ENCODE results near the gene NUP42.
"Not testable (repeated sequence)": the region's sequence is repeated elsewhere in the genome, so short reads cannot be mapped to it uniquely, and the experiment has no call there.

Gene NUP42

DNA sequence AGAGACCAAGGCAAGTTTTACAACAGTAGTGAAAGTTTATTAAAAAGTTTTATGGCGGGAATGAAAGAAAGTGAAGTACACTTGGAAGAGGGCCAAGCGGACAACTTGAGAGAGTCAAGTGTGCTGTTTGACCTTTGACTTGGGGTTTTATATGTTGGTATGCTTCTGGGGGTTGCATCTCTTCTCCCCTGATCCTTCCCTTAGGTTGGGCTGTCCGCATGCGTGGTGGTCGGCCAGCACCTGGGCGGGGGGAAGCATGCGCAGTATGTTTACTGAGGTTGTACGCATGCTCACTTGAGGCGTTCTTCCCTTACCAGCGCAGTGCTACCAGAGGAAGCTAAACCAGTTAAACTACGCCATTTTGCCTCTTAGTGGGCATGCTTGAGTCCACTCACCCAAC, 31.9 kb downstream of the NUP42 start:
- Histone ChIP-seq H3K79me2 (ENCODE audit: control insufficient read depth, insufficient read depth, low read length, unreplicated experiment) (no peaks in the 10 kb centered on the region), H3K4me3 (ENCODE audit: low read depth, low read length) (no peak overlapping the region), H3K27me3 (ENCODE audit: insufficient read depth, low read length) (no peaks in the 10 kb centered on the region), H2AFZ (ENCODE audit: low read length, unreplicated experiment) (no peak overlapping the region), H3K4me1 (ENCODE audit: control insufficient read depth, insufficient read depth, low read length, unreplicated experiment) (no peaks in the 10 kb centered on the region), H3K27ac (ENCODE audit: low read depth, low read length) (no peak overlapping the region), H3K36me3 (ENCODE audit: insufficient read depth, low read length) (no peaks in the 10 kb centered on the region)

DNA sequence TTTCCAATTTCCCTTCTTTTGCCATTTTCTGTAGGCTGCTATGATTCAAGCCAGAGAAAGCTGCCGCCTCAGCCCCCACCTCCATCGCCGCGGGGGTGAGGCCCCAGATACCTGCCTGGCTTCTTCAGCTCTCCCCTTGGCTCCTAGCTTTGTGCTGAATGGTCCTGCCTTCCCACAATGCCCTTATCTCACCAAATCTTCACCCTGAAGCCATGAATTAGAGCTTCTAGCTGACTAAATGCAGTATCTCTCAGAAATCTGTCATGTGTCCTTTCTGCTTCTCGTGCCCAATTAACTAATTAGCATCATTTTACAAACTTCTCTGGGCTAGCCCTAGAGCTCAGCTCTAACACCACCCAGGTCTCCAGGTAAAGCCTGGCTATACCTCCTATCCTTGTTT, 32.6 kb downstream of the NUP42 start:
- Histone ChIP-seq H3K27ac (ENCODE audit: low read depth, low read length) (no peak overlapping the region), H3K36me3 (ENCODE audit: insufficient read depth, low read length) (no peaks in the 10 kb centered on the region), H3K79me2 (ENCODE audit: control insufficient read depth, insufficient read depth, low read length, unreplicated experiment) (no peaks in the 10 kb centered on the region), H3K27me3 (ENCODE audit: insufficient read depth, low read length) (no peaks in the 10 kb centered on the region), H2AFZ (ENCODE audit: low read length, unreplicated experiment) (no peak overlapping the region), H3K4me3 (ENCODE audit: low read depth, low read length) (no peak overlapping the region), H3K4me1 (ENCODE audit: control insufficient read depth, insufficient read depth, low read length, unreplicated experiment) (no peaks in the 10 kb centered on the region)

- Histone ChIP-seq H3K4me1 (ENCODE audit: control insufficient read depth, insufficient read depth, low read length, unreplicated experiment) (no peaks in the 10 kb centered on the region), H3K27me3 (ENCODE audit: insufficient read depth, low read length) (no peaks in the 10 kb centered on the region), H3K27ac (ENCODE audit: low read depth, low read length) (no peak overlapping the region), H3K4me3 (ENCODE audit: low read depth, low read length) (no peak overlapping the region), H3K36me3 (ENCODE audit: insufficient read depth, low read length) (no peaks in the 10 kb centered on the region), H2AFZ (ENCODE audit: low read length, unreplicated experiment) (no peak overlapping the region), H3K79me2 (ENCODE audit: control insufficient read depth, insufficient read depth, low read length, unreplicated experiment) (no peaks in the 10 kb centered on the region)
These were observed 33.1 kb downstream of the NUP42 start for GRCh38 chr7:23214938-23215337.

DNA sequence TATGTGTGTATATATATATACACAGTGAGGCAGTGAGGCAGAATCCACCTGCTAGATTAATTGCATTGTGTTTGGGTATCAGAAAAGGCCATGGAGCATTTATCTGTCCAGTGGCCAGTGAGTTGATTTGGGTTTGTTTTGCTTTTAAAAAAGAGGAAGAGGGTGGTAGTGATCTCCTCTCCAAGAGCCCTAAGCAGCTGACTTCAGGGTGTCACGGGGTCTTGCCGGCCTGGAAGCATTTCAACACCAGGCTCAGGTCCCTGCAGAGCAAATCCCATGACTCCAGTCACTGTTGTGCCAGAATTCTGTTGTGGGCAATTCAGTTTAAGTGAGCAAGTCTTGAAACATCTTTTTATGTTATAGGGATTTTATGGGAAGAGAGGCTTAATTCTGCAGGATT, 34.2 kb downstream of the NUP42 start:
- no peak overlapping the region for H2AFZ ChIP-seq (ENCODE audit: low read length, unreplicated experiment)
- no peaks in the 10 kb centered on the region for H3K4me1 ChIP-seq (ENCODE audit: control insufficient read depth, insufficient read depth, low read length, unreplicated experiment)
- H3K4me3 ChIP-seq (ENCODE audit: low read depth, low read length) = no peak overlapping the region
- H3K36me3 ChIP-seq (ENCODE audit: insufficient read depth, low read length) = no peaks in the 10 kb centered on the region
- H3K79me2 ChIP-seq (ENCODE audit: control insufficient read depth, insufficient read depth, low read length, unreplicated experiment) = no peaks in the 10 kb centered on the region
- H3K27ac ChIP-seq (ENCODE audit: low read depth, low read length) = no peak overlapping the region
- no peaks in the 10 kb centered on the region for H3K27me3 ChIP-seq (ENCODE audit: insufficient read depth, low read length)

GRCh38 chr7:23218196-23218595, 36.3 kb downstream of the NUP42 start:
- H3K4me3 ChIP-seq (ENCODE audit: low read depth, low read length) = no peak overlapping the region
- no peaks in the 10 kb centered on the region for H3K27me3 ChIP-seq (ENCODE audit: insufficient read depth, low read length)
- no peak overlapping the region for H2AFZ ChIP-seq (ENCODE audit: low read length, unreplicated experiment)
- H3K4me1 ChIP-seq (ENCODE audit: control insufficient read depth, insufficient read depth, low read length, unreplicated experiment) = no peaks in the 10 kb centered on the region
- H3K79me2 ChIP-seq (ENCODE audit: control insufficient read depth, insufficient read depth, low read length, unreplicated experiment) = no peaks in the 10 kb centered on the region
- no peaks in the 10 kb centered on the region for H3K36me3 ChIP-seq (ENCODE audit: insufficient read depth, low read length)
- no peak overlapping the region for H3K27ac ChIP-seq (ENCODE audit: low read depth, low read length)

DNA sequence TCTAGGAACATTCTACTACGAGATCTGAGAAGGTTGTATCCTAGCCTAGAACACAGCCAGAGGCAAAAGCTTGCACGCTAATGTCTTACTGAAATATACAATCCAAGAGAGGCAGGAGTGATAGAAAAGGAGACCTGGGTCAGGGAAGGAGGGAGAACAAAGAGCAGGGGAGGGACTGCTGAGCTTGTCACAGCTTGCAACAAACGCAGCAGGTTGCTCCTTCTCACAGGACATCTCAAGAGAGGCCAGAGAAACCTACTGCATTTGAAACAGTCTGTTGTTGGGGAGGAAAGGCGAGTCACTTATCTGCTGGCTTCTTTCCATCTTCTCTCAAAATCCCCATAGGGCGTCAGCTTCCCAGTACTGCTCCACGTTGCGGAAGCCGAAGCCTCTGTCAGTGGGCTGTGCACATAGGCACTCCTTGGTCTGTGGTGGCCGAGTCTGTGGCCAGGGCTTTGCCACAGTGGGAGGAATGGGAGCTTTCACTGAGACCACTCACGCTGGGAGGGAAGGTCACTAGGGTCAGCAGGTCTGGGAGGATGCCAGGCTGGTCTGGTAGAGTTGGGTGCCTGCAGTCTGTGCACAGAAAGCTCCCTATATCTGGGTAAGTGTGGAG, 39.0 kb downstream of the NUP42 start:
- no peaks in the 10 kb centered on the region for H3K36me3 ChIP-seq (ENCODE audit: insufficient read depth, low read length)
- H3K27ac ChIP-seq (ENCODE audit: low read depth, low read length) = no peak overlapping the region
- H3K4me3 ChIP-seq (ENCODE audit: low read depth, low read length) = no peak overlapping the region
- H3K79me2 ChIP-seq (ENCODE audit: control insufficient read depth, insufficient read depth, low read length, unreplicated experiment) = no peaks in the 10 kb centered on the region
- no peaks in the 10 kb centered on the region for H3K4me1 ChIP-seq (ENCODE audit: control insufficient read depth, insufficient read depth, low read length, unreplicated experiment)
- H2AFZ ChIP-seq (ENCODE audit: low read length, unreplicated experiment) = no peak overlapping the region
- H3K27me3 ChIP-seq (ENCODE audit: insufficient read depth, low read length) = no peaks in the 10 kb centered on the region

DNA sequence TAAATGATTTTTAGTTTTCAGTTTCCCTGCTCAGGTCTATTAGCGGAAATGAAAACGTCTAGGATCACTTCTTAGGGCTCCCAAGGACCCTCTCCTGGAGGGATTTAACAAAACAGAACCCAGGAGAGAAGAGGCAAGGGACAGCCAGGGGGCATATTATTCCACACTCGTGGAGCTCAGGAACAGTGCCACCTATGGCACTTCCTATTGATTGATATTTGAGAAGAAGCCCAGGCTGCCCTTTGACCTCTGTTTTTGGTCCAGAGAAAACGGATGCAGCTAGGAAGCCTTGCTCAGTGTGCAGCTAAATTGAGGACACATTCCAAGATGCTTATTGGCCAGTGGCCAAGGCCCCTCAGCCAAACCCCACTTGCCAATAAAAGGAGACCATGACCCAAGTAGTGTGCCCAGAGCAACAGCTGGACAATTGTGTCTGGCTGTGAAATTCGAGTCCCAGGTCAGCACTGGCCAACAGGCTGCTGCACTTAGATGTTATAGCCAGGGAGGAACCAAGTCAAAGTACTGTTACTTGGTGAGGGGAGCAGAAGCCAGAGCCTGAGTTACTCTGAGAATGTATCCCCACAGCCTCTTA, 40.7 kb downstream of the NUP42 start:
- no peaks in the 10 kb centered on the region for H3K27me3 ChIP-seq (ENCODE audit: insufficient read depth, low read length)
- H3K79me2 ChIP-seq (ENCODE audit: control insufficient read depth, insufficient read depth, low read length, unreplicated experiment) = no peaks in the 10 kb centered on the region
- H3K4me1 ChIP-seq (ENCODE audit: control insufficient read depth, insufficient read depth, low read length, unreplicated experiment) = no peaks in the 10 kb centered on the region
- no peak overlapping the region for H3K4me3 ChIP-seq (ENCODE audit: low read depth, low read length)
- no peak overlapping the region for H2AFZ ChIP-seq (ENCODE audit: low read length, unreplicated experiment)
- no peaks in the 10 kb centered on the region for H3K36me3 ChIP-seq (ENCODE audit: insufficient read depth, low read length)
- H3K27ac ChIP-seq (ENCODE audit: low read depth, low read length) = no peak overlapping the region

DNA sequence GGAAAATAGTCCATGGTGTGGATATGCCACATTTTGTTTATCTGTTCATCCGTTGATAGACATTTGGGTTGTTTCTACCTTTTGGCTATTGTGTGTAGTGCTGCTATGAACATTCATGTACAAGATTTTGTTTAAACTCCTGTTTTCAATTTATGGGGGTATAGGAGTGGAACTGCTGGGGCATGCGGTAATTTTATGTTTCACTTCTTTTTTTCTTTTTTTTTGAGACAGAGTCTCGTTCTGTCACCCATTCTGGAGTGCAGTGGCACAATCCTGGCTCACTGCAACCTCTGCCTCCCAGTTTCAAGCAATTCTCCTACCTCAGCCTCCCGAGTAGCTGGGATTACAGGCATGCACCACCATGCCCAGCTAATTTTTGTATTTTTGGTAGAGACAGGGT, 42.5 kb downstream of the NUP42 start:
- H3K4me3 ChIP-seq (ENCODE audit: low read depth, low read length); H2AFZ ChIP-seq (ENCODE audit: low read length, unreplicated experiment); H3K4me1 ChIP-seq (ENCODE audit: control insufficient read depth, insufficient read depth, low read length, unreplicated experiment); H3K27me3 ChIP-seq (ENCODE audit: insufficient read depth, low read length); H3K79me2 ChIP-seq (ENCODE audit: control insufficient read depth, insufficient read depth, low read length, unreplicated experiment); H3K27ac ChIP-seq (ENCODE audit: low read depth, low read length); H3K36me3 ChIP-seq (ENCODE audit: insufficient read depth, low read length): not testable (repeated sequence)

DNA sequence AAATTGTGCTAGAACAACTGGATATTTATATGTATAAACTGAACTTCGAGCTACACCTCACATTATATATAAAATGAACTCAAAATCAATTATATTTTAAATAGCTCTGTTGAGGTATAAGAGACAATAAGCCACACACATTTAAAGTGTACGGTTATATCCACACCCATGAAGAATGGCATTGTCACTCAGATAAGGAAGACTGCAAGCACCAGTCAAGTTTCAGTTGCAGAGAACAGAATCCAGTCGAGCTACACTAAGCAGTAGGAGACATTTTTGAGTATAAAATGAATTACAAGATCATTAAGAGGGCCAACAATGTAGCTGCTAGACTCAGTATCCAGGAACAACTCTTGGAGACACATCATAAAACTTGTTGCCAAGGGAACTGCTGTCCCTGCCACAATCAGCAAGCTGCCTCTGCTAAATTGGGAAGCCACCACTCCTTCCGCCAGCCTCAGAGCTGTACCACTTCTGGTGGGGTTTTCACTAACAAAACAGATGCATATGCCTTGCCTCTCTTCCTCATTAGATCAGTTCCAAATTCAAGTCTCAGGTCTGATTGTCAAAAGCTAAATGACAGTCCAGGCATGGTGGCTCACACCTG, 45.1 kb downstream of the NUP42 start:
- no peak overlapping the region for H2AFZ ChIP-seq (ENCODE audit: low read length, unreplicated experiment)
- H3K4me3 ChIP-seq (ENCODE audit: low read depth, low read length) = no peak overlapping the region
- no peaks in the 10 kb centered on the region for H3K79me2 ChIP-seq (ENCODE audit: control insufficient read depth, insufficient read depth, low read length, unreplicated experiment)

GRCh38 chr7:23228412-23228811, 46.6 kb downstream of the NUP42 start:
- Histone ChIP-seq H2AFZ (ENCODE audit: low read length, unreplicated experiment) (no peak overlapping the region), H3K36me3 (ENCODE audit: insufficient read depth, low read length) (no peaks in the 10 kb centered on the region), H3K27me3 (ENCODE audit: insufficient read depth, low read length) (no peaks in the 10 kb centered on the region), H3K27ac (ENCODE audit: low read depth, low read length) (no peak overlapping the region), H3K79me2 (ENCODE audit: control insufficient read depth, insufficient read depth, low read length, unreplicated experiment) (no peaks in the 10 kb centered on the region), H3K4me1 (ENCODE audit: control insufficient read depth, insufficient read depth, low read length, unreplicated experiment) (no peaks in the 10 kb centered on the region), H3K4me3 (ENCODE audit: low read depth, low read length) (no peak overlapping the region)

More for the DNA sequence above, 45.1 kb downstream of the NUP42 start:
- no peaks in the 10 kb centered on the region for H3K27me3 ChIP-seq (ENCODE audit: insufficient read depth, low read length)
- no peaks in the 10 kb centered on the region for H3K4me1 ChIP-seq (ENCODE audit: control insufficient read depth, insufficient read depth, low read length, unreplicated experiment)
- no peaks in the 10 kb centered on the region for H3K36me3 ChIP-seq (ENCODE audit: insufficient read depth, low read length)
- no peak overlapping the region for H3K27ac ChIP-seq (ENCODE audit: low read depth, low read length)

DNA sequence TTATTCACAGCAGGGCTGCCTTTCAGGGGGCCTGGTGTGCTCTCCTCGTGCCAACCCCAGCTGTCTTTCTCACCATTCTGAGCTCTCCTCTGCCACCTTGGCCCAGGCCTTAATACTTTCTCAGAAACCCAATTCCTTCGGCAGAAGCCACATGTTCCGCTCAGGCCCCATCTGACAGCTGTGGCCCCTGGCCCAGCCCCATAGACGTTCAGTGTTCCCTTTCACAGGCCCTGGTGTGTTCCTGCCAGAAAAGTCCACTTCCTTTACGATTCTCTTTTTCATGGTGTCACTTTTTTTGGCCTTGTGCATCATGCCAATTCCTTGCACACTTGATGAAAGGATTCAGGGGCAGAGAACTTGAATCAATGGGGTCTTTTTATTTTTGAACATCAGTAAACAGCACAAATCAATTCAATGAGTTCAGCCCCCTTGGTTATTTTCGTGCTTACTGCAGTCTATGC, 48.8 kb downstream of the NUP42 start:
- H2AFZ ChIP-seq (ENCODE audit: low read length, unreplicated experiment) = no peak overlapping the region
- no peaks in the 10 kb centered on the region for H3K36me3 ChIP-seq (ENCODE audit: insufficient read depth, low read length)
- peaks cover 9% of the 10 kb centered on the region for H3K4me1 ChIP-seq (ENCODE audit: control insufficient read depth, insufficient read depth, low read length, unreplicated experiment)
- no peak overlapping the region for H3K27ac ChIP-seq (ENCODE audit: low read depth, low read length)
- no peak overlapping the region for H3K4me3 ChIP-seq (ENCODE audit: low read depth, low read length)
- no peaks in the 10 kb centered on the region for H3K79me2 ChIP-seq (ENCODE audit: control insufficient read depth, insufficient read depth, low read length, unreplicated experiment)
- H3K27me3 ChIP-seq (ENCODE audit: insufficient read depth, low read length) = no peaks in the 10 kb centered on the region
